Psoas muscle (tissue), 8 donors: ENCODE data around the gene MAFF. TPM values are rescaled to one million over a fixed set of nuclear protein-coding genes. Genes with fewer than 3 reads are reported as not detected.

Experiments used
- ATAC-seq, 4 donors: fragments of 200-7000 bp; cut with Tn5 transposase; one replicate each; pipeline ENCODE4 v1.9.1; 2020; ENCODE audit warnings: moderate library complexity in 3 of 4, mild to moderate bottlenecking in 2 of 4
- DNase-seq, 2 donors: peaks; one replicate each; pipeline ENCODE4 v3.0.0-alpha.2; 2020
- H3K27ac ChIP-seq: fragments of 200-600 bp; one replicate; pipeline ENCODE4 v1.8.0; 2022
- H3K27me3 ChIP-seq, 3 donors: fragments of 200-600 bp in 1 of 3; one replicate each; pipeline versions ENCODE4 v1.6.1 to v1.8.0; 2013 to 2022; ENCODE audit warnings: low read length in 2 of 3, mild to moderate bottlenecking in 2 of 3, moderate library complexity in 1 of 3; ENCODE audit not compliant: insufficient read depth in 3 of 3
- H3K36me3 ChIP-seq, 2 donors: fragments of 200-600 bp in 1 of 2; one replicate each; pipeline versions ENCODE4 v1.6.1 to v1.8.0; 2013 to 2022; ENCODE audit warnings: low read depth in 1 of 2, mild to moderate bottlenecking in 1 of 2, moderate library complexity in 1 of 2; ENCODE audit not compliant: insufficient read depth in 1 of 2
- H3K4me1 ChIP-seq: fragments of 200-600 bp; one replicate; pipeline ENCODE4 v1.8.0; 2022
- H3K4me3 ChIP-seq: fragments of 200-600 bp; one replicate; pipeline ENCODE4 v1.8.0; 2022; ENCODE audit warnings: mild to moderate bottlenecking
- H3K9me3 ChIP-seq: fragments of 200-600 bp; one replicate; pipeline ENCODE4 v1.8.0; 2022
- CTCF ChIP-seq: fragments of 200-600 bp; IDR thresholded peaks from one replicate; pipeline ENCODE4 v1.8.0; 2022; ENCODE audit warnings: antibody characterized with exemption
- WGBS, 3 donors: extraction: QIAGEN DNeasy Blood & Tissue Kit; methylation state at CpG; one replicate each; pipeline versions ENCODE4 v1.1.6 to v1.1.7; 2013; 5-methylcytosine and 5-hydroxymethylcytosine counted together
- intact Hi-C, 2 donors: fragments of 100-400 bp; cut with DNase I; formaldehyde crosslinking; loops; one replicate each; pipeline versions ENCODE4 v1.11.0 to v1.14.2; 2022
- polyA plus RNA-seq, 3 donors: library from polyadenylated mRNA; stranded (reverse); fragments of 200-250 nt; gene quantifications; one replicate each; pipeline ENCODE4 v1.2.3, GENCODE V29; 2013
- total RNA-seq, 4 donors: library from RNA; stranded (reverse); fragmentation: NEBNext Ultra II Directional in 2 of 4; extraction: Animal tissue kit (Norgen Biotek cat#: 25700) in 2 of 4; gene quantifications; one replicate each; pipeline versions ENCODE4 v1.2.1 to v1.2.4, GENCODE V29; 2021 to 2023
- donor health status: healthy with polysubstance abuse.
- donor health status: DM: no; HTN: no; CAD: no; lungs with moderate emphysema.
- donor health status: Bipolar disorder and iron deficiency.
- donor health status: healthy.
- donor health status: DM: yes; HTN: yes; CAD: no.
- donor health status: DM: no; HTN: no; CAD: no.
- donor health status: DM: no; HTN: no; CAD: no.
- donor health status: DM: yes; HTN: yes; CAD: no.

The MAFF gene
- total and polyA plus RNA-seq, 7 donors: 5.7 to 118 (median 28.1) TPM

GRCh38 chr22:38167988-38168407 lies 33.8 kb upstream of the MAFF start:
- Histone ChIP-seq H3K9me3 (no peaks in the 10 kb centered on the region), H3K27me3 (no peaks in the 10 kb centered on the region), H3K36me3 (no peaks in the 10 kb centered on the region), H3K4me1 (peaks cover 33% of the 10 kb centered on the region), H3K27ac (peak overlapping the region; percentile 68), H3K4me3 (no peak overlapping the region)
- peak; percentile 54 to 75 (median 70) for ATAC-seq
- intact Hi-C loops: loop anchor here in 1 of 2 donors (5.0 kb wide), 1 partner anchor 56 kb away; the partner anchor contains the start of gene BAIAP2L2
- WGBS, 3 donors: 26 to 33% (median 28%) methylated on average over 7 of the region's 7 CpGs
- no peak for TF ChIP-seq CTCF
- peak; percentile 55 to 84 for DNase-seq

- Histone ChIP-seq H3K36me3 (no peaks in the 10 kb centered on the region), H3K9me3 (no peaks in the 10 kb centered on the region), H3K4me3 (no peak overlapping the region), H3K27me3 (no peaks in the 10 kb centered on the region), H3K27ac (no peak overlapping the region), H3K4me1 (peaks cover 40% of the 10 kb centered on the region)
- TF ChIP-seq CTCF: no peak
- DNase-seq (no peak), ATAC-seq (no peak)
- WGBS, 3 donors: 89 to 95% (median 94%) methylated on average over 17 of the region's 17 CpGs
- intact Hi-C loops: loop anchor here in 1 of 2 donors (5.0 kb wide), 1 partner anchor 57 kb away; the partner anchor contains the start of gene BAIAP2L2
Observed at GRCh38 chr22:38169116-38169515, 32.7 kb upstream of the MAFF start.

GRCh38 chr22:38170469-38170868 lies 31.3 kb upstream of the MAFF start:
- no peak for DNase-seq
- no peaks in the 10 kb centered on the region for H3K27me3 ChIP-seq
- no peaks in the 10 kb centered on the region for H3K9me3 ChIP-seq
- no peak overlapping the region for H3K4me3 ChIP-seq
- no peak for TF ChIP-seq CTCF
- H3K4me1 ChIP-seq: peaks cover 45% of the 10 kb centered on the region
- WGBS, 3 donors: 85 to 89% (median 89%) methylated on average over 5 of the region's 5 CpGs
- intact Hi-C loops: loop anchor here in 1 of 2 donors (5.0 kb wide), 1 partner anchor 98 kb away; no protein-coding TSS in a partner anchor
- peak overlapping the region; percentile 21 for H3K27ac ChIP-seq
- ATAC-seq: no peak
- H3K36me3 ChIP-seq: no peaks in the 10 kb centered on the region

- no peaks in the 10 kb centered on the region for H3K27me3 ChIP-seq
- H3K4me3 ChIP-seq: no peak overlapping the region
- intact Hi-C loops: loop anchor here in 1 of 2 donors (5.0 kb wide), 1 partner anchor 100 kb away; no protein-coding TSS in a partner anchor
- H3K4me1 ChIP-seq: peaks cover 62% of the 10 kb centered on the region
- DNase-seq: no peak
- peak; percentile 12 to 47 (median 27) for ATAC-seq
- H3K9me3 ChIP-seq: no peaks in the 10 kb centered on the region
- H3K36me3 ChIP-seq: no peaks in the 10 kb centered on the region
- no peak for TF ChIP-seq CTCF
- WGBS, 3 donors: 52 to 58% (median 56%) methylated on average over 16 of the region's 16 CpGs
- H3K27ac ChIP-seq: peak overlapping the region; percentile 61
Observed at GRCh38 chr22:38171927-38172831, 29.6 kb upstream of the MAFF start.
